GM18508 (cell line): Measurements from ENCODE around the gene KRT2.

Source experiments
- ATAC-seq: cut with Tn5 transposase; IDR thresholded peaks from one replicate; pipeline ENCODE4 v1.9.1; 2021; ENCODE audit warnings: moderate number of reproducible peaks; ENCODE audit not compliant: insufficient read depth, unreplicated experiment

Gene KRT2

DNA sequence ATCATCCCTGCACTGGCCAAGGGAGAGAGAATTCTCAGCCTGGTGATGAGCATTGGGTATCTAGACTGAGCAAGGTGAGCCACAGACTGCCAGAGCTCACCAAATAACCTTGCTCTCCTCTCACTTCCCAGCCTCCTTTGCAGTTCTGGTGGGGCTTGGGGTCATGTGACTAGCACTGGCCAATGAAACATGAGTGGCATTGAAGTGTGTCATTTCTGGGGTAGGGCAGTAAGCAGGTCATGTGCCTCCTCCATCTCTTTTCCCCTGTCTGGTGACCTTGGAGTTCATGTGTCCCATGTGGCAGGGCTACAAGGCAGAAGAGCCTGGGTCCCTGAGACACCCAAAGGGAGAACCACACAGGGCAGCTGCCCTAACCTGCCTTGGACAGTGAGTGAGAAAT is 47.2 kb downstream of the KRT2 start:
- no peak for ATAC-seq

DNA sequence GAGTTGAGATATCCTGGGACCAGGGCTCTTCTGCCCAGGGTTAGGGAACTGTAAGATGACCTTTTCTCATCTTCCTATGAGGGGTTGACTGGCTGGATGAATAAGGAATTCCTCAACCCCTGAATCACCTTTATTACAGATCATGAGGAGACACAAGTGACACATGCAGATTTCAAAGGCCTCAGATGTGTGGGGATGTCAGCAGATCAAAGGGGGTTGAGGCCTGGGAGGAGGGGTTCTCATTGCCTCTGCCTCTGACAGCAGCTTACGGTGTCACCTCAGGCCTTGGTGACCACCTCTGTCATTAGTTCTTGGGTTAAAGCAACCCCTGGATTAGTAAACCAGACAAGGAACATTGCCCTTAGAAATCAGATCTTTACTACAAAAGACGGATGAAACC is 48.7 kb downstream of the KRT2 start:
- ATAC-seq: no peak

DNA sequence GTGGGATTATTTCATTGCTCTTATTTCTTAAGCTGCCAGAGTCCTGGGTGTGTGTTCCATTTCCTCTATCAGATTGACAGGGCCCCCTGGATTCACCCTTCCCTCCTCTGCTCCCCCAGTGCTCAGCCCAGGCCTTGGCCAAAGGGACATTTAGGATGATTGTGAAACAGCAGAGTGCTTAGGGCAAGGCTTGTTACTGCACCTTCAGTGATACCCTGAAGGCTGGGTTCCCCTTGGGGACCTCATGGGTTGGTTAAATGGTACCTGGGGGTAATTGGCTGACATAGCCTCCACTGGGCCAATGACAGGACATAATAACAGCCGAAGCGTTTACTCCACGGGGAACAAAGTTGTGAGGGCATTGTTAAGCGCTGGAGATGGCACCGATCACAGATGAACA is 49.5 kb downstream of the KRT2 start:
- ATAC-seq: no peak

DNA sequence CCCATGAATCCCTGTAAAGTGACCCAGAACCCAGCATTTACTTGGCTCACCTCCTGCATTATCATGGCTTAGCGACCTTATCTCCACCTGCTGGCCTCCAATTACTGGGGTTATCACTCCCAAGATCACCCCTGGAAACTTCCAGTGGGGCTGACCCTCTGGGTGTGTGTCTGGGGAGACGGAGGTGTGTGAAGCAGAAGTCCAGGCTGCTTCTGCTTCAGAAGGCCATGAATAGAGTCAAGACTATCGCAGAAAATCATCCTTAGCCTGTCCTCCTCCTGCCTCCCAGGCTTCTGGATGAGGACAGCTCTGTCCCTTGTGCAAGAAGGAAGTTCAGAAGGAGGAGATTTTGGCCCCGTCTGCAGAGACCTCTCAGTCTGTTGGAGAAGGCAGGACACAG is 50.3 kb downstream of the KRT2 start:
- ATAC-seq: no peak

DNA sequence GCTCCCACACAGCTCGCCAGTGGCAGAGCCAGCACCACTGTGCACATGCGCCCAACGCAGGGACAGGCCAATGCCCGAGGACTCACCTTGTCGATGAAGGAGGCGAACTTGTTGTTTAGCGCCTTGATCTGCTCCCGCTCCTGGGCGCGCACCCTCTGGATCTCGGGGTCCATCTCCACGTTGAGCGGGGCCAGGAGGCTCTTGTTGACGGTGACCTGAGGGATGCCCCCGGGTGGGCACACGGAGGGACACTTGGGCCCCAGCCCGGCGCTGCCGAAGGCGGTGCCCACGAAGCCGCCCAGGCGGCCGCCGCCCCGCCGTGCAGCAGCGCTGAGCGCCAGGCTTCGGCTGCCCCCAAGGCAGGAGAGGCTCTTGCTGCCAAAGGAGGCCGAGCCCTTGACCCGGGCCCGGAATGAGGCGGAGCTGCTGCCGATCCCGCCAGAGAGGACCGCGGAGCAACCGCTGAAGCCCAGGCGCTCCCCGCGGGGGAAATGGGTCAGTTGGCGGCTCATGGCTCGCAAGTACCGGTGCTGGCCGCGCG is 51.0 kb downstream of the KRT2 start, which contains the start of gene KRT72:
TSS of gene KRT72 (minus strand) at position 523 of the 541 bp plus-strand sequence. CDS start at position 512, 11 bp downstream.
- no peak for ATAC-seq

DNA sequence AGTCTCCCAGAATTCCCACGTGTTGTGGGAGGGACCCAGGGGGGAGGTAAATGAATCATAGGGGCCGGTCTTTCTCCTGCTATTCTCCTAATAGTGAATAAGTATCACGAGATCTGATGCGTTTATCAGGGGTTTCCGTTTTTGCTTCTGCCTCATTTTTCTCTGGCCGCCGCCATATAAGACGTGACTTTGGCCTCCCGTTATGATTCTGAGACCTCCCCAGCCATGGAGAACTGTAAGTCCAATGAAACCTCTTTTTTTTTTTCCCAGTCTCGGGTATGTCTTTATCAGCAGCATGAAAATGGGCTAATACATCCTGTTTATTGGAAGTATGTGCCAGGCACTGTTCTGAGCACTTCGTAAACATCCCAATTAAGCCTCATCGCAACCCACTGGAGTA is 51.5 kb downstream of the KRT2 start:
- no peak for ATAC-seq

DNA sequence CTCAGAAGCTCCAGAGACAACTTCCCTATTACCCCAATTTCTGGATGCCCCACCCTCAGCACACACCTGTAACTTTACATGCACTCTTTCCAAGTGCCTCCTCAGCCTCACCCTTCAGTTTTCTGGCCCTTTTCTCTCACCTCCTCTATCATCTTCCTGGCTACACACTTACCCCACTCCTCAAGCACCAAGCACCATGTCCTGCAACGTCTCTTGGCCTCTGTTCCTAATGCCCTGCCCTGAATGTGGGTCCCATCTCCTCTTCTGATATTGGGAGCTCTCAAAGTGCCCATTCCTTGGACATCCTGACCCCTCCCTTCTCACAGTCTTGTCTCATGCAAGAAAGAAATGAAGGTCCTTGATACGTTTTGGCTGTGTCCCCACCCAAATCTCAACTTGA is 51.9 kb downstream of the KRT2 start:
- ATAC-seq: no peak

DNA sequence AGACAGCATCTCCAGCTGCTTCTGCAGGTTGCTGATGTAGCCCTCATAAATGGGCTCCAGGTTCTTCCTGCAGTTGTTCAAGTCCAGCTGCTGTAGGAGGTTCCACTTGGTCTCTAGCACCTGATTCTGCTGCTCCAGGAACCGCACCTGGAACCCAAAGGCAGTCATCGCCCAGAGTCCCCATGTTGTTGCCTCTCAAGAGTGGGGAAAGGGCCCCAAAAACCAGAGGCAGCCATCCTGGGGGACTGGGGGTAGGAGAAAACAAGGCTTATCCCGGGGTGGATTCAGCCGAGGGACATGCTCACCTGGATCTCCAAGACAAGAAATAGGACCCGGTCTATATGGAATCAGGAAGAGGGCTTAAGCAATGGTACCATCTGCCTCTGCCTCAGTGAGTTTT is 53.0 kb downstream of the KRT2 start:
- no peak for ATAC-seq
